ENCODE data around the gene C9orf78.

- peak in 1 of 3 experiments; percentile 69 for TF ChIP-seq YY1 (IDR thresholded peaks at IDR 0.05; ENCODE audit: borderline replicate concordance in 1 of 3, control insufficient read depth in 1 of 3, extremely low read depth in 1 of 3, insufficient read depth in 3 of 3, insufficient read length in 1 of 3, insufficient replicate concordance in 2 of 3, low read depth in 1 of 3, low read length in 2 of 3)
- no peak for TF ChIP-seq ARID3B (CRISPR knock-in tag; IDR thresholded peaks at IDR 0.05; ENCODE audit: borderline replicate concordance)
- no peak for TF ChIP-seq PCBP2 (IDR thresholded peaks at IDR 0.05; ENCODE audit: low read depth, low read length, poor library complexity, severe bottlenecking)
- peak; percentile 59; the same call in 1 of the 2 replicates for TF ChIP-seq EZH2 (IDR thresholded peaks at IDR 0.05; ENCODE audit: borderline replicate concordance, low read depth, low read length)
- TF ChIP-seq HIVEP1 (CRISPR knock-in tag; IDR thresholded peaks at IDR 0.05), result no peak
- 0 out of 4 replicates have a peak, but pooled peaks of 1 of the 2 experiments have one; percentile 12 for TF ChIP-seq MLX (CRISPR knock-in tag; conservative IDR thresholded peaks at IDR 0.05)
- no peak for TF ChIP-seq ZNF274 (IDR thresholded peaks at IDR 0.05; ENCODE audit: borderline replicate concordance, low read depth, low read length)
- no peak for TF ChIP-seq ESRRB (CRISPR knock-in tag; IDR thresholded peaks at IDR 0.05; ENCODE audit: borderline replicate concordance)
- TF ChIP-seq ID3 (CRISPR knock-in tag; IDR thresholded peaks at IDR 0.05), result no peak
- TF ChIP-seq ID3 (tag; IDR thresholded peaks at IDR 0.05), result no peak
- TF ChIP-seq CTCF (IDR thresholded peaks at IDR 0.05 in 2 of 3, conservative IDR thresholded peaks at IDR 0.05 in 1 of 3; ENCODE audit: insufficient read depth in 2 of 3, low read depth in 1 of 3, low read length in 3 of 3), result peak in 2 of 3 experiments; percentile 7 to 11; a peak in 3 of 6 replicates
- TF ChIP-seq ZNF695 (CRISPR knock-in tag; IDR thresholded peaks at IDR 0.05), result no peak
- no peak for TF ChIP-seq FOS (IDR thresholded peaks at IDR 0.05; ENCODE audit: extremely low read depth, insufficient read length)
Measured at GRCh38 chr9:129879103-129879699, 44.1 kb upstream of the C9orf78 start.
